ENCODE data around the gene PKHD1.

PKHD1 gene

GRCh38 chr6:52125572-52125971, 38.2 kb upstream of the PKHD1 start:
- TF ChIP-seq MAX (IDR thresholded peaks at IDR 0.05) (no peak), FOXM1 (IDR thresholded peaks at IDR 0.05; ENCODE audit: borderline replicate concordance, low read depth) (no peak), ZBTB7A (IDR thresholded peaks at IDR 0.05; ENCODE audit: low read depth) (no peak), NFIC (IDR thresholded peaks at IDR 0.05) (no peak), RAD21 (IDR thresholded peaks at IDR 0.05; ENCODE audit: low read depth) (no peak), EGR1 (IDR thresholded peaks at IDR 0.05) (no peak), TAF1 (IDR thresholded peaks at IDR 0.05; ENCODE audit: low read depth) (no peak), CREB1 (IDR thresholded peaks at IDR 0.05; ENCODE audit: low read depth) (no peak), REST (IDR thresholded peaks at IDR 0.05; ENCODE audit: low read depth) (no peak), EP300 (IDR thresholded peaks at IDR 0.05; ENCODE audit: borderline replicate concordance) (no peak), TEAD4 (IDR thresholded peaks at IDR 0.05) (no peak), YY1 (IDR thresholded peaks at IDR 0.05; ENCODE audit: low read depth) (no peak), CEBPB (IDR thresholded peaks at IDR 0.05) (no peak), TCF12 (IDR thresholded peaks at IDR 0.05; ENCODE audit: low read depth) (no peak)
- TF ChIP-seq, protein P1, sequence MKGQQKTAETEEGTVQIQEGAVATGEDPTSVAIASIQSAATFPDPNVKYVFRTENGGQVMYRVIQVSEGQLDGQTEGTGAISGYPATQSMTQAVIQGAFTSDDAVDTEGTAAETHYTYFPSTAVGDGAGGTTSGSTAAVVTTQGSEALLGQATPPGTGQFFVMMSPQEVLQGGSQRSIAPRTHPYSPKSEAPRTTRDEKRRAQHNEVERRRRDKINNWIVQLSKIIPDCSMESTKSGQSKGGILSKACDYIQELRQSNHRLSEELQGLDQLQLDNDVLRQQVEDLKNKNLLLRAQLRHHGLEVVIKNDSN (IDR thresholded peaks at IDR 0.05) = no peak

- TF ChIP-seq FOXM1 (IDR thresholded peaks at IDR 0.05; ENCODE audit: borderline replicate concordance, low read depth) = no peak
These were observed 37.7 kb upstream of the PKHD1 start for GRCh38 chr6:52125139-52125538.

DNA sequence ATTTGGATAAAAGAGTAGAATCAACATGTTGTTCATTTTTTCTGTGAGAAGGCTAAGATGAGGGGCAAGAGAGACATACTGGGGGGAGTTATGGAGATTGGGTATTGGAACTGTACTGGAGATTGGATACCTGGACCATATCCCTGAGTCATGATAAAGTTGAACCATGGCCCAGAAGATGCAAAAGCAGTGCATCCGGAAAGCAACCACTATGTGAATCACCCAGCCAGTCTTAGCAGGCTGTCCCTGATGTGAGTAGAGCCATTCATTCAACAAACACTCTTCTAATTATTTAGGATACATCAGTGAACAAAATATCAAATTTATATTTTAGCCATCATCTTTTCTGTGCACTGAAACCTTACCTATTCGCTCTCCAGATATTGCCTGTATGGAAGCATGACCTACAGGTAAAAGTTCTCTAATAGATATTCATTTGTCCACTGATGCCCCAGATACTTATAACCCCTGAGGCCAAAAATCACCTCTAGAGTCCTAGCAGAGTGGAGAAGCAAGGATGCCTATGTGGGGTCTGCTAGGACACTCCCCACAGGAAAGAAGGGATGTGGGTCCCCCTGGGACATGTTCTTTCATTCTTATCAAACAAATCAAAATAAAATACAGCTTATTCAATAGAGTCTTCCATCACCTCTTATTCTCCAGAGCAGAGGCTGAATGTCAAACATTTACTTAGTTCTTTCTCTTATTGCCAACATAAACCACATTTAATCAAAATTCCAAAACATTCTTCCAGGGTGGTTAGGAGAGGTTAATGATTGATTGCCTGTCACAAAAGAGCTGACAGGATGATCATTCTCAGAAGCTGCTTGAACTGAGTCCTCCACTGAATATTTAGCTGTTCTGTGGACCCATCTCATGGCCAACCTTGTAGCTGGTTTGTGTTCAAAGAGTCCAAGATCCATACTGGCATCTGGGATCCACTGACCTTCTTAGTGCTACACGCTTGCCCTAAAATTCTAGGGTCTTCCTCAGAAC, 37.0 kb upstream of the PKHD1 start:
- TF ChIP-seq TEAD4 (IDR thresholded peaks at IDR 0.05) (no peak), FOXM1 (IDR thresholded peaks at IDR 0.05; ENCODE audit: borderline replicate concordance, low read depth) (no peak), EGR1 (IDR thresholded peaks at IDR 0.05) (no peak)

DNA sequence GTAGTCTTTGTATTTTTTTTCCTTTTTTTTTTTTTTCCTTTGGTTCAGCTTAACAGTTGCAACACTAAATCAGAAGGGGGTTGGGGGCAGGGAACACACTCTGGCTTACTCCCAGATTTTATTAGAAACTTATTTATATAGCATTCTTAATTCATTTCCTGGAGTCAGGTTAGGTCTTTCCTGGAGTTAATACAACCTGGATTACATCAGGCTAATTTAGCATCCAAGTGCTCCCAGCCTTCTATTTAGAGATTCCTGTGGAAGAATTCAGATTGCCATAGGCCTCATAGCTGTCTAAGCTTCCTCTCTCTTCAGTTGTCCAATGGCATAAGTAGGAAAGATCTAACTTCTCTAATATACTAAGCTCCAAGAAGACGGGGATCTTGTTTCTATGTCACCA, 35.8 kb upstream of the PKHD1 start:
- no peak for TF ChIP-seq TEAD4 (IDR thresholded peaks at IDR 0.05)
- no peak for TF ChIP-seq ZBTB7A (IDR thresholded peaks at IDR 0.05; ENCODE audit: low read depth)
- TF ChIP-seq FOXM1 (IDR thresholded peaks at IDR 0.05; ENCODE audit: borderline replicate concordance, low read depth) = no peak
- no peak for TF ChIP-seq RAD21 (IDR thresholded peaks at IDR 0.05; ENCODE audit: low read depth)
- TF ChIP-seq CEBPB (IDR thresholded peaks at IDR 0.05) = no peak
- no peak for TF ChIP-seq EP300 (IDR thresholded peaks at IDR 0.05; ENCODE audit: borderline replicate concordance)
- TF ChIP-seq TAF1 (IDR thresholded peaks at IDR 0.05; ENCODE audit: low read depth) = no peak
- TF ChIP-seq CREB1 (IDR thresholded peaks at IDR 0.05; ENCODE audit: low read depth) = no peak
- no peak for TF ChIP-seq REST (IDR thresholded peaks at IDR 0.05; ENCODE audit: low read depth)
- TF ChIP-seq MAX (IDR thresholded peaks at IDR 0.05) = no peak
- TF ChIP-seq NFIC (IDR thresholded peaks at IDR 0.05) = no peak
- TF ChIP-seq, protein P1 (IDR thresholded peaks at IDR 0.05) = no peak

- no peak for TF ChIP-seq REST (IDR thresholded peaks at IDR 0.05; ENCODE audit: low read depth)
- TF ChIP-seq CEBPB (IDR thresholded peaks at IDR 0.05) = no peak
- TF ChIP-seq FOXM1 (IDR thresholded peaks at IDR 0.05; ENCODE audit: borderline replicate concordance, low read depth) = no peak
- TF ChIP-seq EP300 (IDR thresholded peaks at IDR 0.05; ENCODE audit: borderline replicate concordance) = no peak
- TF ChIP-seq TCF12 (IDR thresholded peaks at IDR 0.05; ENCODE audit: low read depth) = no peak
- TF ChIP-seq ZBTB7A (IDR thresholded peaks at IDR 0.05; ENCODE audit: low read depth) = no peak
- TF ChIP-seq NFIC (IDR thresholded peaks at IDR 0.05) = no peak
- TF ChIP-seq RAD21 (IDR thresholded peaks at IDR 0.05; ENCODE audit: low read depth) = no peak
- TF ChIP-seq EGR1 (IDR thresholded peaks at IDR 0.05) = no peak
- TF ChIP-seq MAX (IDR thresholded peaks at IDR 0.05) = no peak
- TF ChIP-seq YY1 (IDR thresholded peaks at IDR 0.05; ENCODE audit: low read depth) = no peak
- TF ChIP-seq, protein P1 (IDR thresholded peaks at IDR 0.05) = no peak
These were observed 29.9 kb upstream of the PKHD1 start for GRCh38 chr6:52117352-52117751.

Measured in Ishikawa (cell line).